Inferior parietal cortex (tissue), 1 donor: ENCODE data around the gene OLFM1.
A peak's percentile ranks its signal among the peaks of the same experiment; 100 is the strongest.

Experiments used
- DNase-seq: peaks from one replicate; pipeline ENCODE4 v3.0.0-alpha.2; 2016; ENCODE audit errors: extremely low spot score

The OLFM1 gene

GRCh38 chr9:135087489-135087792 lies at the start of gene OLFM1:
Gene OLFM1, plus strand, starts transcription at chr9:135087668. Its CDS starts 322 bp downstream, at chr9:135087990.
- DNase-seq = peak; percentile 67

DNA sequence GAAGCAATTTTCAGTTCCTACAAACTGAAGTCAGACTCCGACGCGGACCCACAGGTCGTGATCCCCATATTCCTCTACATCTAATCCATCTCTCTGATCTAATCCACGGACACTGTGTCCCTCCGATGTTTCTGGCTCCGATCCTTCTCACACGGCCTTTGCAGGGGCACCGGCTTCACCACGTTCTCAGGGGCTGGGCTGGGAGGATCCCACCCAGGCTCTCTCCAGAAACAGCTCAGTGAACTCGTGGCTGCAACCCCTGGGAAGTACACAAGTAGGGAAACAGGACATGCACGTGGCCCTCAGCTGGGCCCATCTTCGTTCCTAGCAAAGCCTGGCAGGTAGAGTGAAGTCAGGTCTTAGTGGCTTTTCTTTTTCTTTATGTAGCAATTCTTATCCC lies 49.1 kb upstream of the OLFM1 start:
- no peak for DNase-seq

- no peak for DNase-seq
Observed at GRCh38 chr9:135038826-135039225, 48.6 kb upstream of the OLFM1 start.

- DNase-seq = no peak
Observed at GRCh38 chr9:135039266-135039870, 48.1 kb upstream of the OLFM1 start.

GRCh38 chr9:135039916-135040645 lies 47.4 kb upstream of the OLFM1 start:
- DNase-seq = no peak

DNA sequence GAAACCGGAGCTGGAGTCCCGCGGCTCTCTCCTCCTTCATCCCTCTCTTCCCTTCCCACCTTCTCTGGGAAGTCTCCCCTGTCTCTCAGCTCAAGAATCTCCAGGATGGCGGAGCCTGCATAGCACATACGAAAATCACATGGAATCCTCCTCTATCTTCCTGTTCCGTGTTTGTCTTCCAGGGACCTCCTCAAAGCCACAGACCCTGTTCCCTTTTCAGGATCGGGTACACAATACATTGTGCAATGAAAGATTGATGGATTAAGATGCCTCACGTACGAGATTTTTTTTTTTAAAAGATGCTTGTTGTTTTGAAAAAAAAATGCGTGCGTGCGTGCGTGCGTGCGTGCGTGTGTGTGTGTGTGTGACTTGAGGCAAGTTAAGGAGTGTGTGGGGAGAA lies 46.6 kb upstream of the OLFM1 start:
- no peak for DNase-seq

- no peak for DNase-seq
Observed at GRCh38 chr9:135043345-135043744, 44.1 kb upstream of the OLFM1 start.

DNA sequence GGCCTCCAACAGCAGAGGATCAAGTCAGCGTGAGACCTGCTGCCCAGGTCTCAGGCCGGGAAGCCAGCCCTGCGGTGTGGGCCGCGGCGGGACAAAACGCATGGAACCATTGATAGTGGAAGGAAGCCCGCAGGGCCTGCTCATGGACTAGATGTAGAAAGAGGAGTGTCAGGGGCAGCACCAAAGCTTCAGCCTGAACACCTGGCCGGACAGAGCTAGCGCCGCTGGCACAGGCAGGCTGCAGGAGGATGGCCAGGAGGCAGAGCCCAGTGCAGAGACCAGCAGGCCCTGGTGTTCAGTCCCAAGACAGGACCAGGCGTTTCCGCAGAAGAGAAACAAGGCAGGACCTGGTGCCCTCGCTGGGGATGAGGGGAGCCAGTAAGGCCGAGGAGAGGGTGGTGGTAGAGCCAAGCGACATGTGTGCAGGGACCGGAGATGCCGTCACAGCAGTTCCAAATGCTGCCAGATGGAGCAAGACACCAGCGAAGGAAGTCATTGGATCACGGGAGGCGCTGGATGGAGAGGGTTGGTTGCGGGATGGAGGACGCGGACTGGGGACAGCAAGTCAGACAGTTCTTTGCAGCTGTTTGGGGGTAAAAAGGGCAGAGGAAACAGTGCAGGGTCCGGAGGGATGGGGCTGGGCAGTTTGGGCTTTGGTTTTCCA lies 42.1 kb upstream of the OLFM1 start:
- no peak for DNase-seq

GRCh38 chr9:135045928-135046738 lies 41.3 kb upstream of the OLFM1 start:
- no peak for DNase-seq

- DNase-seq = no peak
Observed at GRCh38 chr9:135046739-135047350, 40.6 kb upstream of the OLFM1 start.

GRCh38 chr9:135047521-135047920 lies 39.9 kb upstream of the OLFM1 start:
- DNase-seq = no peak

- DNase-seq = no peak
Observed at GRCh38 chr9:135048046-135048757, 39.3 kb upstream of the OLFM1 start.

GRCh38 chr9:135048758-135049444 lies 38.6 kb upstream of the OLFM1 start:
- DNase-seq = no peak

DNA sequence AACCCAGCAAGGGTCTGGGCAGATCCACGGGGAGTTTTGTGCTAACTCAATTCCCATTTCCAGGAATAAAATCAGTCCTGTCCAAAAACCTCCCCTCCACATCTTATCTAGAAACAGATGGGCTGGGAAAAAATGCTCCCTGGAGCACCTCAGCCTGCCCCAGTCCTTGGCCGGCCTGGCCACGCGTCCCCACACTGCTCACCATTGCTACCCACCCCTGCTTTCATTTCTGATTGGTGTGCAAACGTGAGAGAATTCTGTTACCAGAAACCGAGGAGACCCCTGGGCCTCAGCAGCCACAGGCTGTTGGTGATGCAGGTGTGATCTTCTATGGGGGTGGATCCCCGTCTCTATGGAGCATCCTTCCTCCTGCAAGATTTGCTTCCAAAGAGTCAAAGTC lies 38.0 kb upstream of the OLFM1 start:
- DNase-seq = no peak

GRCh38 chr9:135050072-135050990 lies 37.1 kb upstream of the OLFM1 start:
- no peak for DNase-seq

- DNase-seq = no peak
Observed at GRCh38 chr9:135051316-135052038, 36.0 kb upstream of the OLFM1 start.

GRCh38 chr9:135053133-135053532 lies 34.3 kb upstream of the OLFM1 start:
- no peak for DNase-seq

- DNase-seq = no peak
Observed at GRCh38 chr9:135055181-135055580, 32.3 kb upstream of the OLFM1 start.

DNA sequence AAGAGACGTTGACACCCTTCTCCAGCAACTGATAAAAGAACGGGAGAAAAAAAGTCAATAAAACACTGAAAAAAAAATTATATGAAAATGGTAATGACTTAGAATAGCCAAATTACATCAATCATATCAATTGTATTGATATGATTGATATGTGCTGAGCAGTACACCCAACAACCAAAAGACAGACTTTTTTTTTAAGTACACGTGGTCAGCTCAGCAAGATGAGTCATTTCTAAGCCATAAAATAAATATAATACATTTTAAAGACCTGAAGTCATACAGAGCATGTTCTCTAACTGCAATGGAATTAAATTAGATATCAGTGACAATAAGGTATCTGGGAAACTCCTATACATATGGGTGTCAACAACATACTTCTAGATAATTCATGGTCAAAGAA lies 30.9 kb upstream of the OLFM1 start:
- no peak for DNase-seq
